HG02588 (cell line): ENCODE results near the gene TPD52L1.

Experiments used
- ATAC-seq: cut with Tn5 transposase; IDR thresholded peaks from one replicate; pipeline ENCODE4 v1.9.1; 2021; ENCODE audit warnings: mild to moderate bottlenecking, moderate library complexity; ENCODE audit not compliant: unreplicated experiment

TPD52L1 gene

GRCh38 chr6:125231574-125232343 is 78.2 kb downstream of the TPD52L1 start:
- no peak for ATAC-seq

DNA sequence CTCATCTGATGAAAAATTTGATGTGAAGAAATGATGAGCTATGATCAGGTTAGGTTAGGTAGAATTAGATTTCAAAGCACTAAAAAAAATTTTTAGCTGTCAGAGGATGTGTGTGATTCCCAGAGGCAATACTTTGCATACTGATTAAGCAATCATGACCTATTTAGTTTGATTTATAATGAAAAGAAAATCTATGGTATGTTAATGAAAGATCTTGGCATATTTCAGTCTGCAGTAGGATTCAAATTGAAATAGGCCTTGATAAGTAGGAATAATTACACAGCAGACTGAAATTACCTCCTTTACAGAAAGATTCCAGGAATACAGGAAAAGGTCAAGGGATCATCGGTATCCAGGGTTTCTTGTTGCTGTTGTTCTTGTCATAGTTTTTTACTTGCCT is 78.9 kb downstream of the TPD52L1 start:
- no peak for ATAC-seq

DNA sequence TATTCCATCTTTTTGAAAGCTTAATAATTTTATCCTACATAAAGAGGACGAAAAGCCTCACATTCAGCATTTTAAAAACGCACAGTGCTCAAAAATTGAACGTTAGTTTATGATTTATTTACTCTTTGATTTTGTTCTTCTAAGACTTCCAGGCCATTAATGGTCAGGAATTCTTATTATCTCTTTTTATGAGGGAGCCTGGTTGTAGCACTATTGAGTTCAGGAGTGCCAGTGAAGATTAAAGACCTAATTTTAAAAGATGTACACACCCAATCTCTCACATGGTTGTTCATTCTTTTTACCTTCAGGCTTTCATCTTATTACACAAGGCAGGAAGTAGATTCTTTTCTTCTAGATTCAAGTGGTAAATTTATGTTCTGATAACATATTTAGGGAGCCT is 79.6 kb downstream of the TPD52L1 start:
- ATAC-seq = no peak

DNA sequence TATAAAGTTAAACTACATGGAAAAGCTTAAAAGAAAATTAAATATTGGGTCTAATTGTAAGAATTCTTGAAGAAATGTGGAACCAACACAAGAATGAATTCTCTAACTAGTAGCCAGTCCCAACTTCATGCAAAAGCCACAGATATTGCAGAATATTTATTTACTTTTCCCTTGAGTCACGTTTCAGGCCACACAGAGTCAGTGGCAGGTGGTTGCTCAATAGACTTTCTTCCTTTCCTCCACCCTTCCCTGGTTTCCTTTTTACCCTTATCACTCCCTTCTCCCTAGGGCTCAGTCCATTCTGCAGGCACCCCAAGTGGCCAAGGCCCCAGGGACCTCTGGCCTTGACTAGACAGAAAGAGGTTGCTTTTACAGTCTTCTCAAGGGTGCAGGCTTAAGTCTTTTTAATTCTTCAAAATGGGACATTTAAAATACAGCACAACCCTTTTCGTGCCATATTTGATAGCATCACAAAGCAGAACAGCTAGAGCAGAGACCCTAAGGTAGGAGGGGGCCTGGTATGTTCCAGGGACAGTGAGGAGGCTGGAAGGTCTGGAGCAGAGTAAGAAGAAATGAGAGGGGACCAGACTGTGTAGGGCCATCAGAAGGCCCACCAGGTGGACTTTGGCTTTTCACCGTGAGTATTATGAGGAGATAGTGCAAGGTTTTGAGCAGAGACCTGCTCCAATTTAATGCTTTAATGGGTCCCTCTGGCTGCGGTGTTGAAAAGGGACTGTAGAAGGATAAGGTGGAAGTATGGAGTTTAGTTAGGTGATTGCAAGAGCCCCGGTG is 83.2 kb downstream of the TPD52L1 start:
- no peak for ATAC-seq

GRCh38 chr6:125237764-125238163 is 84.2 kb downstream of the TPD52L1 start:
- no peak for ATAC-seq

GRCh38 chr6:125245109-125245508 is 91.5 kb downstream of the TPD52L1 start:
- ATAC-seq = no peak

GRCh38 chr6:125245523-125246264 is 92.1 kb downstream of the TPD52L1 start:
- ATAC-seq = no peak

DNA sequence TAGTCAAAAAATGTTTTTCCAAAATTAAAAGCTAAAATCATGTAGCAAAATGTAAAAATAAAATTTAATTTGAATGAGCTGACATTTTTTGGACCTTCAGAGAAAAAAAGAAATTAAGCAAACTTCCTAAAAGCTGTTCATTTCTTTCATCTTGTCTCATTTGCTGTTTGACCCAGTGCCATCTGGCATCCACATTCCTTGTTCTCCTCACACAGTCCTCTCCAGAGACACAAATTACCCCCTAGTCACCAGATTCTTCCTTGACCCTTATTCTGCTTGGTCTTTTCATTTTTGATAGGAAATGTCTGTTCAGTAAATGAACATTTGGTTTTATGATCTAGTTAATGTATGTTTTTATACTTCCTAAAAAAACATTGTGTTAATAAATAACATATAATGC is 93.0 kb downstream of the TPD52L1 start:
- ATAC-seq = no peak

GRCh38 chr6:125248136-125248535 is 94.6 kb downstream of the TPD52L1 start:
- ATAC-seq = no peak

- ATAC-seq = no peak
Measured at GRCh38 chr6:125250511-125250910, 96.9 kb downstream of the TPD52L1 start.

- ATAC-seq = no peak
Measured at GRCh38 chr6:125251516-125252220, 98.1 kb downstream of the TPD52L1 start.

DNA sequence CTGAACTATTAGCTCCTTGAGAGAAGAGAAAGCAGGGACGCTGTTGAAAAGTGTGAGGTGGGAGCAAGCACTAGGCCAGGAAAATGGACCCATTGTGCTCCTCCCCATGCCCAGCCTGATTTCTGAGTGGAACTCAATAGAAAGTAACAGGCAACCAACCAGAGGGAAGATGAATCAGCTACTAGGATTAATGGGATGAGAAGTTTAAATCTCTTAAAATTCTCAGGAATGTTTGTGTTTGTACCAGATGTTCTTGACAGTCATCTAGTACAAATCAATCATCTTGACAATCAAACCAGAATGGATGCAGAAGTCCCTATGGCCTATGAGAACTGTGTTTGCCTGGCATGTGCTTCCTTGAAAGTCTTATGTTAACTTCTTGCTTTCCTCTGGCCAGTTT is 99.3 kb downstream of the TPD52L1 start:
- no peak for ATAC-seq

DNA sequence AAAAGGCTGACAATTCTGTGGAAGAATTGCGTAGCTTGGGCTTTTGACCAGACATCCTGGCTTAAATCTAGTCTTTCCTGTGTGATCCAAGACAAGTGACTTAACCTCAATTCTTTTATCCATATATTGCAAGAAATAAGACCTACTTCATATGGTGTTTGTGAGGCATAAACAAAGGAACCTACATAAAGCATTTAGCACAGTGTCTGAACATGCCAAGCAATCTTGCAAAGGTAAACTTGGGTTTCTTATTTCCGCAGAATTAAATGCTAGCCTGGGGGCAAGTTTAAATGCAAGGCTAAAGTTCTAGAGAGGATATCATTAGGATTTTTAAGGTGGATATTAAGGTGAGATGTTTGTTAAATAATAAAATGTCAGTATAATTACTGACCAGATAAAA is 100.3 kb downstream of the TPD52L1 start:
- no peak for ATAC-seq

- ATAC-seq = no peak
Measured at GRCh38 chr6:125254321-125254720, 100.7 kb downstream of the TPD52L1 start.

- no peak for ATAC-seq
Measured at GRCh38 chr6:125255201-125255600, 101.6 kb downstream of the TPD52L1 start.

DNA sequence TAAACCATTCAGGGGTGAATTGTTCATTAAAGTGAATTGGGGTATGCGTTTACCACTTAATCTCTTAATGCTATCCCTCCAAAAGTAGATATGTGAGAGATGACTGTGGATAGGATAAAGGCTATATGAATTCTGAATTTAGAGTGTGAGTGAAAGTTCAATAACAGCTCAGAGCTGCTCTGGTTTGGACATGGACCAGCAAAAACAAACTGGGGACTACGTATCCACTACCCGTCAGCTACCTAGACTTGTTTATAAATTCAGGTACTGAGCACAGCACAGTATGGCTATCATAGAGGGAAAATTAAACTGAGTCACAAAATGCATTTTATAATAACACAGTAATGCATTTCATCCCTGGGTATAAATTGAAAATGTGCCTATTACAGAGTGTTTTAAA is 103.8 kb downstream of the TPD52L1 start:
- ATAC-seq = no peak

GRCh38 chr6:125258651-125259353 is 105.2 kb downstream of the TPD52L1 start:
- no peak for ATAC-seq

DNA sequence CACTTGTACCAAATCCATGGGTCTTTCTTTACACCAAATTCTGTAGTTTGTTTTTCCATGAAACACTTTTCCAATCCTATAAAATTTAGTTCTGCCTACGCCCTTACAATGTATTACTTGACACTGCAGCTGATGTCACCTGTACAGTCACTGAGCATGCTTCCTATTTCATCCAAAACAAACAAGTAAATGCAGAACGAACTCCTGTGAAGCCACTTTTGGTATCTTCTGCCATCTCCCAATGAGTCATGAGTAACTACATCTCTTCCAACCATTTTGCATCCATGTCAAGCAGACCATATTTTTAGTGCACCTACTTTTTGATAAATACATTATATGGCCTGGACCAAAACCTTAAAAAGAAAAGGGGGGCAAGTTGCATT is 105.8 kb downstream of the TPD52L1 start:
- no peak for ATAC-seq

GRCh38 chr6:125262016-125263013 is 108.7 kb downstream of the TPD52L1 start:
- no peak for ATAC-seq
